HEK293 (cell line): ENCODE results near the gene MCOLN1.

Source experiments
- GLIS2 ChIP-seq: fragments of 450-650 bp; formaldehyde crosslinking; IDR thresholded peaks from 2 replicates; pipeline ENCODE4 v1.5.1; 2016; ENCODE audit warnings: missing biosample characterization, missing genetic modification characterization
- KLF16 ChIP-seq: fragments of 450-650 bp; formaldehyde crosslinking; IDR thresholded peaks from 2 replicates; pipeline ENCODE4 v1.5.1; 2017; ENCODE audit warnings: missing biosample characterization, missing genetic modification characterization
- KLF7 ChIP-seq: fragments of 450-650 bp; formaldehyde crosslinking; IDR thresholded peaks from 2 replicates; pipeline ENCODE4 v1.5.1; 2016; ENCODE audit warnings: missing biosample characterization, missing genetic modification characterization, borderline replicate concordance
- KLF9 ChIP-seq: fragments of 450-650 bp; formaldehyde crosslinking; IDR thresholded peaks from 2 replicates; pipeline ENCODE4 v1.5.1; 2016; ENCODE audit warnings: missing biosample characterization, missing genetic modification characterization, low read depth
- WT1 ChIP-seq: fragments of 450-650 bp; formaldehyde crosslinking; IDR thresholded peaks from 2 replicates; pipeline ENCODE4 v1.5.1; 2016; ENCODE audit warnings: missing biosample characterization, missing genetic modification characterization
- ZBTB21 ChIP-seq: fragments of 450-650 bp; formaldehyde crosslinking; IDR thresholded peaks from 2 replicates; pipeline ENCODE4 v1.5.1; 2017; ENCODE audit warnings: missing biosample characterization, missing genetic modification characterization
- ZFP69B ChIP-seq: fragments of 450-650 bp; formaldehyde crosslinking; IDR thresholded peaks from 2 replicates; pipeline ENCODE4 v1.5.1; 2016; ENCODE audit warnings: missing biosample characterization, missing genetic modification characterization
- ZIC2 ChIP-seq: fragments of 450-650 bp; formaldehyde crosslinking; IDR thresholded peaks from 2 replicates; pipeline ENCODE4 v1.5.1; 2016; ENCODE audit warnings: missing biosample characterization, missing genetic modification characterization
- ZNF155 ChIP-seq: fragments of 450-650 bp; formaldehyde crosslinking; IDR thresholded peaks from 2 replicates; pipeline ENCODE4 v1.5.1; 2016; ENCODE audit warnings: missing biosample characterization, missing genetic modification characterization
- ZNF16 ChIP-seq: fragments of 450-650 bp; formaldehyde crosslinking; IDR thresholded peaks from 2 replicates; pipeline ENCODE4 v1.5.1; 2016; ENCODE audit warnings: low read depth, missing biosample characterization, missing genetic modification characterization
- ZNF248 ChIP-seq: fragments of 450-650 bp; formaldehyde crosslinking; IDR thresholded peaks from 2 replicates; pipeline ENCODE4 v1.5.1; 2017; ENCODE audit warnings: missing biosample characterization, missing genetic modification characterization
- ZNF274 ChIP-seq, 2 experiments: fragments of 200-500 bp in 1 of 2; fragments of 450-650 bp in 1 of 2; sonication (Bioruptor generic) in 1 of 2; formaldehyde crosslinking in 1 of 2; IDR thresholded peaks; 2 replicates each; pipeline versions ENCODE4 v1.5.1 to v1.6.1; 2014 to 2016; ENCODE audit warnings: borderline replicate concordance in 1 of 2, inconsistent platforms in 1 of 2, low read length in 1 of 2, missing biosample characterization in 1 of 2, missing genetic modification characterization in 1 of 2
- ZNF302 ChIP-seq: fragments of 450-650 bp; formaldehyde crosslinking; IDR thresholded peaks from 2 replicates; pipeline ENCODE4 v1.5.1; 2016; ENCODE audit warnings: missing biosample characterization, missing genetic modification characterization, low read depth
- ZNF501 ChIP-seq: fragments of 450-650 bp; formaldehyde crosslinking; IDR thresholded peaks from 2 replicates; pipeline ENCODE4 v1.5.1; 2016; ENCODE audit warnings: missing biosample characterization, missing genetic modification characterization
- ZNF658 ChIP-seq: fragments of 450-650 bp; formaldehyde crosslinking; IDR thresholded peaks from 2 replicates; pipeline ENCODE4; 2016; ENCODE audit warnings: missing biosample characterization, missing genetic modification characterization
- ZNF677 ChIP-seq: fragments of 450-650 bp; IDR thresholded peaks from 2 replicates; pipeline ENCODE4 v1.5.0; 2018; ENCODE audit warnings: missing biosample characterization, mild to moderate bottlenecking, missing genetic modification characterization, moderate library complexity
- ZNF701 ChIP-seq: fragments of 450-650 bp; formaldehyde crosslinking; IDR thresholded peaks from 2 replicates; pipeline ENCODE4 v1.5.1; 2016; ENCODE audit warnings: missing biosample characterization, missing genetic modification characterization
- TF ChIP-seq, protein P1 (sequence below): fragments of 450-650 bp; formaldehyde crosslinking; IDR thresholded peaks from 2 replicates; pipeline ENCODE4 v1.5.1; 2016; ENCODE audit warnings: missing biosample characterization, missing genetic modification characterization, low read depth
- TF ChIP-seq, protein P2 (sequence below): fragments of 450-650 bp; formaldehyde crosslinking; IDR thresholded peaks from 2 replicates; pipeline ENCODE4 v1.5.1; 2016; ENCODE audit warnings: missing biosample characterization, missing genetic modification characterization
- TF ChIP-seq, protein P3 (sequence below): fragments of 450-650 bp; formaldehyde crosslinking; IDR thresholded peaks from 2 replicates; pipeline ENCODE4 v1.5.1; 2016; ENCODE audit warnings: missing biosample characterization, missing genetic modification characterization
- TF ChIP-seq, protein P4 (sequence below): fragments of 450-650 bp; formaldehyde crosslinking; IDR thresholded peaks from 2 replicates; pipeline ENCODE4 v1.5.1; 2016; ENCODE audit warnings: missing biosample characterization, missing genetic modification characterization
- TF ChIP-seq, protein P5 (sequence below): fragments of 450-650 bp; formaldehyde crosslinking; IDR thresholded peaks from 2 replicates; pipeline ENCODE4 v1.5.1; 2016; ENCODE audit warnings: missing biosample characterization, missing genetic modification characterization
- TF ChIP-seq, protein P6 (sequence below): fragments of 450-650 bp; formaldehyde crosslinking; IDR thresholded peaks from 2 replicates; pipeline ENCODE4 v1.5.1; 2017; ENCODE audit warnings: missing biosample characterization, missing genetic modification characterization

Gene MCOLN1

DNA sequence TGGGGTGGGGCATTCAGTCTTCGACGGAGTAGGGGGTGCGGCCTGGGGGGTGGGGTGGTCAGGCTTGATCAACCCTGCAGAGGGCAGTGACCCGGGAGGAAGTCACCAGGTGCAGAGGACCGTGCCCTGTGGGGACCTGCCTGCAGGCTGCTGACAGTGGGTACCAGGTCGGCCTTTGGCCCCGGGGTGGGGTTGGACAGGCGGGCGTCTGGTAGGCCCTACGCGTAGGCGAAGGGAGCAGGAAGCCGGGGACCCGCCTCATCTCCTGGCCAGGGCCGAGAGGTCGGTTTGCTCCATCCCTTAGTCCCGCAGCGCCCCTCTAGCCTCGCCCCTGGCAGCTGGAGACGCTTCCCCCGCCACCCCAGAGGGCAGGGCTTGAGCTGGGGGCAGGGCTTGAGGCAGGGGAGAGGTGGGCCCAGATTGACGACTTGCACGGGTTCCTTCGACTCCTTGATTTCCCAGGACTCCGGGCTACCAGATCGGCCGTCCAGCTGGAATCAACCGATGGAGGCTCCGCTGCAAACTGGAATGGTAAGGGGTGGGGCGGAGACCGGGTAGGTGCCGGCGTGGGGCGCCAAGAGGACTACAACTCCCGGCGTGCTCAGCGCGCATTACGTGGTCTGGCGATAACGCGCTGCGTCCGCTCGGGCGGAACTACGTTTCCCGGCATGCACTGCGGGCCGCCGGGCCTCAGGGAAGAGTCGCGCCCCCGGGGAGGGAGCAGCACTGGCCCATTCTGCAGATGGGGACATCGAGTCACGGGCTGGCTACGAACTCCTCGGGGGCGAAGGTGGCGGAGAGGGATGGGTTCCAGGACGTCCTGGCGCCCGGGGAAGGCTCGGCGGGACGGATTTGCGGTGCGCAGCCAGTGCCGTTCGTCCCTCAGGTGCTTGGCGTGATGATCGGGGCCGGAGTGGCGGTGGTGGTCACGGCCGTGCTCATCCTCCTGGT lies 12.9 kb downstream of the MCOLN1 start, which contains the start of gene PNPLA6 (continued):
- TF ChIP-seq, protein P1, sequence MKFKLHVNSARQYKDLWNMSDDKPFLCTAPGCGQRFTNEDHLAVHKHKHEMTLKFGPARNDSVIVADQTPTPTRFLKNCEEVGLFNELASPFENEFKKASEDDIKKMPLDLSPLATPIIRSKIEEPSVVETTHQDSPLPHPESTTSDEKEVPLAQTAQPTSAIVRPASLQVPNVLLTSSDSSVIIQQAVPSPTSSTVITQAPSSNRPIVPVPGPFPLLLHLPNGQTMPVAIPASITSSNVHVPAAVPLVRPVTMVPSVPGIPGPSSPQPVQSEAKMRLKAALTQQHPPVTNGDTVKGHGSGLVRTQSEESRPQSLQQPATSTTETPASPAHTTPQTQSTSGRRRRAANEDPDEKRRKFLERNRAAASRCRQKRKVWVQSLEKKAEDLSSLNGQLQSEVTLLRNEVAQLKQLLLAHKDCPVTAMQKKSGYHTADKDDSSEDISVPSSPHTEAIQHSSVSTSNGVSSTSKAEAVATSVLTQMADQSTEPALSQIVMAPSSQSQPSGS (tag by site-specific recombination), result 0 out of 2 replicates have a peak, but pooled peaks have one; percentile 9
- no peak; the same call in 1 of the 2 replicates for TF ChIP-seq ZNF677
- TF ChIP-seq KLF16 (tag by site-specific recombination), result peak; percentile 82; the same call in 1 of the 2 replicates
- peak; percentile 84; the same call in 1 of the 2 replicates for TF ChIP-seq KLF7 (tag by site-specific recombination)
- TF ChIP-seq GLIS2 (tag by site-specific recombination), result peak; percentile 50
- TF ChIP-seq, protein P2, sequence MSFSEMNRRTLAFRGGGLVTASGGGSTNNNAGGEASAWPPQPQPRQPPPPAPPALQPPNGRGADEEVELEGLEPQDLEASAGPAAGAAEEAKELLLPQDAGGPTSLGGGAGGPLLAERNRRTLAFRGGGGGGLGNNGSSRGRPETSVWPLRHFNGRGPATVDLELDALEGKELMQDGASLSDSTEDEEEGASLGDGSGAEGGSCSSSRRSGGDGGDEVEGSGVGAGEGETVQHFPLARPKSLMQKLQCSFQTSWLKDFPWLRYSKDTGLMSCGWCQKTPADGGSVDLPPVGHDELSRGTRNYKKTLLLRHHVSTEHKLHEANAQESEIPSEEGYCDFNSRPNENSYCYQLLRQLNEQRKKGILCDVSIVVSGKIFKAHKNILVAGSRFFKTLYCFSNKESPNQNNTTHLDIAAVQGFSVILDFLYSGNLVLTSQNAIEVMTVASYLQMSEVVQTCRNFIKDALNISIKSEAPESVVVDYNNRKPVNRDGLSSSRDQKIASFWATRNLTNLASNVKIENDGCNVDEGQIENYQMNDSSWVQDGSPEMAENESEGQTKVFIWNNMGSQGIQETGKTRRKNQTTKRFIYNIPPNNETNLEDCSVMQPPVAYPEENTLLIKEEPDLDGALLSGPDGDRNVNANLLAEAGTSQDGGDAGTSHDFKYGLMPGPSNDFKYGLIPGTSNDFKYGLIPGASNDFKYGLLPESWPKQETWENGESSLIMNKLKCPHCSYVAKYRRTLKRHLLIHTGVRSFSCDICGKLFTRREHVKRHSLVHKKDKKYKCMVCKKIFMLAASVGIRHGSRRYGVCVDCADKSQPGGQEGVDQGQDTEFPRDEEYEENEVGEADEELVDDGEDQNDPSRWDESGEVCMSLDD (tag by site-specific recombination), result peak; percentile 75
- TF ChIP-seq ZFP69B (tag by site-specific recombination), result peak; percentile 95
- no peak for TF ChIP-seq ZNF274 (IDR thresholded peaks at IDR 0.05; ENCODE audit: low read length)
- TF ChIP-seq ZNF274 (tag by site-specific recombination; IDR thresholded peaks at IDR 0.05; ENCODE audit: borderline replicate concordance), result no peak
- TF ChIP-seq, protein P3, sequence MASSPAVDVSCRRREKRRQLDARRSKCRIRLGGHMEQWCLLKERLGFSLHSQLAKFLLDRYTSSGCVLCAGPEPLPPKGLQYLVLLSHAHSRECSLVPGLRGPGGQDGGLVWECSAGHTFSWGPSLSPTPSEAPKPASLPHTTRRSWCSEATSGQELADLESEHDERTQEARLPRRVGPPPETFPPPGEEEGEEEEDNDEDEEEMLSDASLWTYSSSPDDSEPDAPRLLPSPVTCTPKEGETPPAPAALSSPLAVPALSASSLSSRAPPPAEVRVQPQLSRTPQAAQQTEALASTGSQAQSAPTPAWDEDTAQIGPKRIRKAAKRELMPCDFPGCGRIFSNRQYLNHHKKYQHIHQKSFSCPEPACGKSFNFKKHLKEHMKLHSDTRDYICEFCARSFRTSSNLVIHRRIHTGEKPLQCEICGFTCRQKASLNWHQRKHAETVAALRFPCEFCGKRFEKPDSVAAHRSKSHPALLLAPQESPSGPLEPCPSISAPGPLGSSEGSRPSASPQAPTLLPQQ, result peak; percentile 98
- peak; percentile 68 for TF ChIP-seq KLF9 (tag by site-specific recombination)
- TF ChIP-seq ZNF155 (tag by site-specific recombination), result no peak
- no peak for TF ChIP-seq ZNF16
- no peak for TF ChIP-seq ZNF248 (tag by site-specific recombination)
- 0 out of 2 replicates have a peak, but pooled peaks have one; percentile 70 for TF ChIP-seq ZNF501 (tag by site-specific recombination)
- no peak for TF ChIP-seq ZNF302
- TF ChIP-seq ZNF658, result no peak; the same call in 1 of the 2 replicates
- TF ChIP-seq, protein P4, sequence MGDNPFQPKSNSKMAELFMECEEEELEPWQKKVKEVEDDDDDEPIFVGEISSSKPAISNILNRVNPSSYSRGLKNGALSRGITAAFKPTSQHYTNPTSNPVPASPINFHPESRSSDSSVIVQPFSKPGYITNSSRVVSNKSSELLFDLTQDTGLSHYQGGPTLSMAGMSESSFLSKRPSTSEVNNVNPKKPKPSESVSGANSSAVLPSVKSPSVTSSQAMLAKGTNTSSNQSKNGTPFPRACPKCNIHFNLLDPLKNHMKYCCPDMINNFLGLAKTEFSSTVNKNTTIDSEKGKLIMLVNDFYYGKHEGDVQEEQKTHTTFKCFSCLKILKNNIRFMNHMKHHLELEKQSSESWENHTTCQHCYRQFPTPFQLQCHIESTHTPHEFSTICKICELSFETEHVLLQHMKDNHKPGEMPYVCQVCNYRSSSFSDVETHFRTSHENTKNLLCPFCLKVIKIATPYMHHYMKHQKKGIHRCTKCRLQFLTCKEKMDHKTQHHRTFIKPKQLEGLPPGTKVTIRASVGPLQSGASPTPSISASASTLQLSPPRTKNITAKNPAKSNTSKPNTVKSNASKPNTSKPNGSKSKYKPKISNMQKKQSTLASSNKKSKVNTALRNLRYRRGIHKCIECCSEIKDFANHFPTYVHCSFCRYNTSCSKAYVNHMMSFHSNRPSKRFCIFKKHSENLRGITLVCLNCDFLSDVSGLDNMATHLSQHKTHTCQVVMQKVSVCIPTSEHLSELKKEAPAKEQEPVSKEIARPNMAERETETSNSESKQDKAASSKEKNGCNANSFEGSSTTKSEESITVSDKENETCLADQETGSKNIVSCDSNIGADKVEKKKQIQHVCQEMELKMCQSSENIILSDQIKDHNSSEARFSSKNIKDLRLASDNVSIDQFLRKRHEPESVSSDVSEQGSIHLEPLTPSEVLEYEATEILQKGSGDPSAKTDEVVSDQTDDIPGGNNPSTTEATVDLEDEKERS (tag by site-specific recombination), result peak; percentile 92
- peak; percentile 87 for TF ChIP-seq ZBTB21
- TF ChIP-seq, protein P5, sequence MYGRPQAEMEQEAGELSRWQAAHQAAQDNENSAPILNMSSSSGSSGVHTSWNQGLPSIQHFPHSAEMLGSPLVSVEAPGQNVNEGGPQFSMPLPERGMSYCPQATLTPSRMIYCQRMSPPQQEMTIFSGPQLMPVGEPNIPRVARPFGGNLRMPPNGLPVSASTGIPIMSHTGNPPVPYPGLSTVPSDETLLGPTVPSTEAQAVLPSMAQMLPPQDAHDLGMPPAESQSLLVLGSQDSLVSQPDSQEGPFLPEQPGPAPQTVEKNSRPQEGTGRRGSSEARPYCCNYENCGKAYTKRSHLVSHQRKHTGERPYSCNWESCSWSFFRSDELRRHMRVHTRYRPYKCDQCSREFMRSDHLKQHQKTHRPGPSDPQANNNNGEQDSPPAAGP, result peak; percentile 96; the same call in 1 of the 2 replicates
- TF ChIP-seq ZIC2 (tag by site-specific recombination), result peak; percentile 52; the same call in 1 of the 2 replicates
- TF ChIP-seq, protein P6, sequence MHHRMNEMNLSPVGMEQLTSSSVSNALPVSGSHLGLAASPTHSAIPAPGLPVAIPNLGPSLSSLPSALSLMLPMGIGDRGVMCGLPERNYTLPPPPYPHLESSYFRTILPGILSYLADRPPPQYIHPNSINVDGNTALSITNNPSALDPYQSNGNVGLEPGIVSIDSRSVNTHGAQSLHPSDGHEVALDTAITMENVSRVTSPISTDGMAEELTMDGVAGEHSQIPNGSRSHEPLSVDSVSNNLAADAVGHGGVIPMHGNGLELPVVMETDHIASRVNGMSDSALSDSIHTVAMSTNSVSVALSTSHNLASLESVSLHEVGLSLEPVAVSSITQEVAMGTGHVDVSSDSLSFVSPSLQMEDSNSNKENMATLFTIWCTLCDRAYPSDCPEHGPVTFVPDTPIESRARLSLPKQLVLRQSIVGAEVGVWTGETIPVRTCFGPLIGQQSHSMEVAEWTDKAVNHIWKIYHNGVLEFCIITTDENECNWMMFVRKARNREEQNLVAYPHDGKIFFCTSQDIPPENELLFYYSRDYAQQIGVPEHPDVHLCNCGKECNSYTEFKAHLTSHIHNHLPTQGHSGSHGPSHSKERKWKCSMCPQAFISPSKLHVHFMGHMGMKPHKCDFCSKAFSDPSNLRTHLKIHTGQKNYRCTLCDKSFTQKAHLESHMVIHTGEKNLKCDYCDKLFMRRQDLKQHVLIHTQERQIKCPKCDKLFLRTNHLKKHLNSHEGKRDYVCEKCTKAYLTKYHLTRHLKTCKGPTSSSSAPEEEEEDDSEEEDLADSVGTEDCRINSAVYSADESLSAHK (tag by site-specific recombination), result peak; percentile 61; the same call in 1 of the 2 replicates
- no peak for TF ChIP-seq ZNF701 (tag by site-specific recombination)
- 0 out of 2 replicates have a peak, but pooled peaks have one; percentile 18 for TF ChIP-seq WT1 (tag by site-specific recombination)
